Renal pelvis (tissue), 4 donors: ENCODE measurements around the gene FMN1. TPM values are rescaled to one million over a fixed set of nuclear protein-coding genes. Genes with fewer than 3 reads are reported as not detected.

ENCODE experiments used
- DNase-seq: peaks from one replicate; pipeline ENCODE4 v3.0.0-alpha.2; 2013
- polyA plus RNA-seq, 3 donors: library from polyadenylated mRNA; unstranded; fragments of 120-200 nt; gene quantifications; one replicate each; pipeline ENCODE4 v1.2.1, GENCODE V29; 2013; ENCODE audit not compliant: insufficient read length in 3 of 3

The FMN1 gene
- polyA plus RNA-seq, 3 donors, result 15.1 to 24.2 (median 19.5) TPM

- peak; percentile 34 for DNase-seq
Observed at GRCh38 chr15:33201491-33202231, 7.1 kb upstream of the FMN1 start.

GRCh38 chr15:33200903-33201302 is 6.4 kb upstream of the FMN1 start:
- no peak for DNase-seq

GRCh38 chr15:33200444-33200843 is 5.9 kb upstream of the FMN1 start:
- DNase-seq, result peak; percentile 34

- DNase-seq, result no peak
Observed at GRCh38 chr15:33198541-33198940, 4.0 kb upstream of the FMN1 start.

- DNase-seq, result no peak
Observed at GRCh38 chr15:33197636-33198035, 3.1 kb upstream of the FMN1 start.

GRCh38 chr15:33194237-33194636 is 277 bp downstream of the FMN1 start:
- no peak for DNase-seq

GRCh38 chr15:33191591-33191990 is 2.9 kb downstream of the FMN1 start:
- DNase-seq, result no peak

- no peak for DNase-seq
Observed at GRCh38 chr15:33190539-33190938, 4.0 kb downstream of the FMN1 start.

GRCh38 chr15:33188641-33189257 is 5.8 kb downstream of the FMN1 start:
- no peak for DNase-seq

- no peak for DNase-seq
Observed at GRCh38 chr15:33188159-33188558, 6.4 kb downstream of the FMN1 start.

- no peak for DNase-seq
Observed at GRCh38 chr15:33183334-33183733, 11.2 kb downstream of the FMN1 start.

- no peak for DNase-seq
Observed at GRCh38 chr15:33182926-33183325, 11.6 kb downstream of the FMN1 start.

GRCh38 chr15:33182278-33182905 is 12.1 kb downstream of the FMN1 start:
- DNase-seq, result no peak

GRCh38 chr15:33179874-33180273 is 14.6 kb downstream of the FMN1 start:
- DNase-seq, result no peak

- no peak for DNase-seq
Observed at GRCh38 chr15:33171202-33171601, 23.3 kb downstream of the FMN1 start.

- DNase-seq, result no peak
Observed at GRCh38 chr15:33169625-33170024, 24.9 kb downstream of the FMN1 start.

GRCh38 chr15:33168444-33168843 is 26.1 kb downstream of the FMN1 start:
- no peak for DNase-seq

GRCh38 chr15:33163816-33164215 is 30.7 kb downstream of the FMN1 start:
- DNase-seq, result no peak

- DNase-seq, result no peak
Observed at GRCh38 chr15:33161209-33161608, 33.3 kb downstream of the FMN1 start.

- no peak for DNase-seq
Observed at GRCh38 chr15:33160581-33161165, 33.8 kb downstream of the FMN1 start.

- no peak for DNase-seq
Observed at GRCh38 chr15:33159726-33160453, 34.6 kb downstream of the FMN1 start.

- DNase-seq, result no peak
Observed at GRCh38 chr15:33158366-33158765, 36.1 kb downstream of the FMN1 start.
